Fibroblast of lung (primary cell): ENCODE data around the gene GPX4. TPM values are rescaled to one million over a fixed set of nuclear protein-coding genes. Genes with fewer than 3 reads are reported as not detected.

Experiments used
- DNase-seq, 2 donors: peaks; one replicate each; pipeline versions ENCODE4 v3.0.0 to v3.0.0-alpha.2; 2010; ENCODE audit warnings: low read depth in 2 of 2
- H2AFZ ChIP-seq: 2 replicates; pipeline ENCODE4 v1.5.1; 2012; ENCODE audit warnings: low read length, control low read depth, inconsistent platforms
- H3K27ac ChIP-seq: 2 replicates; pipeline ENCODE4 v1.5.1; 2011; ENCODE audit warnings: low read length, control low read depth; ENCODE audit not compliant: insufficient read depth
- H3K27me3 ChIP-seq: 2 replicates; pipeline ENCODE4 v1.5.1; 2011; ENCODE audit warnings: mild to moderate bottlenecking, low read length; ENCODE audit not compliant: control insufficient read depth, insufficient read depth
- H3K36me3 ChIP-seq: 2 replicates; pipeline ENCODE4 v1.5.1; 2011; ENCODE audit warnings: low read length; ENCODE audit not compliant: control insufficient read depth, insufficient read depth
- H3K4me1 ChIP-seq: 2 replicates; pipeline ENCODE4 v1.5.1; 2011; ENCODE audit warnings: low read length; ENCODE audit not compliant: control insufficient read depth, insufficient read depth; ENCODE audit errors: extremely low read depth
- H3K4me2 ChIP-seq: 2 replicates; pipeline ENCODE4 v1.5.1; 2011; ENCODE audit warnings: low read length, control low read depth; ENCODE audit not compliant: insufficient read depth; ENCODE audit errors: extremely low read depth
- H3K4me3 ChIP-seq, 4 experiments: fragments of 200-600 bp in 1 of 4; sonication (generic) in 1 of 4; replicated peaks in 1 of 4; 2 replicates each; pipeline ENCODE4 v1.5.1; 2011 to 2016; ENCODE audit warnings: low read length in 4 of 4, low read depth in 3 of 4, mild to moderate bottlenecking in 3 of 4, control low read depth in 2 of 4, inconsistent platforms in 1 of 4, mixed read lengths in 1 of 4; ENCODE audit not compliant: insufficient read depth in 1 of 4; ENCODE audit errors: control extremely low read depth in 1 of 4
- H3K79me2 ChIP-seq: 2 replicates; pipeline ENCODE4 v1.5.1; 2012; ENCODE audit warnings: mild to moderate bottlenecking, low read length, inconsistent platforms; ENCODE audit not compliant: control insufficient read depth, insufficient read depth
- H3K9ac ChIP-seq: 2 replicates; pipeline ENCODE4 v1.5.1; 2011; ENCODE audit warnings: mild to moderate bottlenecking, low read length, control low read depth; ENCODE audit not compliant: insufficient read depth
- H3K9me3 ChIP-seq: 2 replicates; pipeline ENCODE4 v1.5.1; 2012; ENCODE audit warnings: low read depth, low read length; ENCODE audit not compliant: control insufficient read depth, insufficient read depth
- H4K20me1 ChIP-seq: 2 replicates; pipeline ENCODE4 v1.5.1; 2011; ENCODE audit warnings: low read length; ENCODE audit not compliant: control insufficient read depth, insufficient read depth; ENCODE audit errors: extremely low read depth
- CTCF ChIP-seq, 2 donors: IDR thresholded peaks in 1 of 2; conservative IDR thresholded peaks in 1 of 2; 1 replicate in 1 of 2; 2 replicates in 1 of 2; pipeline ENCODE4 v1.5.1; 2011 to 2012; ENCODE audit warnings: low read length in 2 of 2, control low read depth in 1 of 2, inconsistent platforms in 1 of 2, low read depth in 1 of 2, mild to moderate bottlenecking in 1 of 2
- EZH2 ChIP-seq: IDR thresholded peaks from 2 replicates; pipeline ENCODE4 v1.5.1; 2012; ENCODE audit warnings: low read length, control low read depth, mild to moderate bottlenecking; ENCODE audit errors: missing control alignments
- polyA plus RNA-seq, 2 donors: library from polyadenylated mRNA; depleted of rRNA in 1 of 2; stranded (reverse) in 1 of 2; unstranded in 1 of 2; fragments of >200 nt; gene quantifications; 2 replicates each; pipeline ENCODE4 v1.2.1, GENCODE V29; 2011 to 2012; ENCODE audit warnings: missing spikeins in 1 of 2
- total RNA-seq: library from RNA; depleted of rRNA; stranded (reverse); fragments of >200 nt; gene quantifications from 2 replicates; pipeline ENCODE4 v1.2.1, GENCODE V29; 2014

Gene GPX4
- total and polyA plus RNA-seq, 2 donors (not counting 1 experiment from before 2014, with no cell fraction given), result 325 to 430 TPM

- Histone ChIP-seq H3K36me3 (no peaks in the 10 kb centered on the region), H2AFZ (no peak overlapping the region), H3K9ac (no peak overlapping the region), H3K9me3 (no peaks in the 10 kb centered on the region), H3K4me3 (no peak overlapping the region), H3K79me2 (no peaks in the 10 kb centered on the region), H3K27me3 (peaks cover 18% of the 10 kb centered on the region), H3K27ac (no peak overlapping the region), H3K4me1 (peaks cover 2% of the 10 kb centered on the region), H4K20me1 (no peaks in the 10 kb centered on the region), H3K4me2 (no peak overlapping the region)
- no peak for DNase-seq
- TF ChIP-seq EZH2 (no peak), CTCF (conservative IDR thresholded peaks at IDR 0.05 in 1 of 2, IDR thresholded peaks at IDR 0.05 in 1 of 2; ENCODE audit: low read depth in 1 of 2, low read length in 2 of 2) (no peak)
These were observed 31.3 kb upstream of the GPX4 start for GRCh38 chr19:1072371-1073015.

GRCh38 chr19:1073063-1073955 lies 30.5 kb upstream of the GPX4 start:
- H3K27ac ChIP-seq, result no peak overlapping the region
- peaks cover 2% of the 10 kb centered on the region for H3K4me1 ChIP-seq
- no peak overlapping the region for H3K9ac ChIP-seq
- no peak for DNase-seq
- TF ChIP-seq EZH2 (no peak), CTCF (conservative IDR thresholded peaks at IDR 0.05 in 1 of 2, IDR thresholded peaks at IDR 0.05 in 1 of 2; ENCODE audit: low read depth in 1 of 2, low read length in 2 of 2) (no peak)
- no peaks in the 10 kb centered on the region for H3K9me3 ChIP-seq
- H2AFZ ChIP-seq, result no peak overlapping the region
- H3K4me2 ChIP-seq, result no peak overlapping the region
- no peaks in the 10 kb centered on the region for H4K20me1 ChIP-seq
- no peaks in the 10 kb centered on the region for H3K79me2 ChIP-seq
- no peak overlapping the region for H3K4me3 ChIP-seq
- H3K27me3 ChIP-seq, result peaks cover 16% of the 10 kb centered on the region
- no peaks in the 10 kb centered on the region for H3K36me3 ChIP-seq

GRCh38 chr19:1073956-1074517 lies 29.8 kb upstream of the GPX4 start:
- DNase-seq, result no peak
- Histone ChIP-seq H3K36me3 (no peaks in the 10 kb centered on the region), H3K9me3 (no peaks in the 10 kb centered on the region), H3K4me1 (peaks cover 2% of the 10 kb centered on the region), H3K4me2 (no peak overlapping the region), H3K27ac (no peak overlapping the region), H3K9ac (no peak overlapping the region), H3K79me2 (no peaks in the 10 kb centered on the region), H3K4me3 (no peak overlapping the region), H4K20me1 (no peaks in the 10 kb centered on the region), H3K27me3 (peaks cover 8% of the 10 kb centered on the region), H2AFZ (no peak overlapping the region)
- TF ChIP-seq EZH2 (no peak), CTCF (conservative IDR thresholded peaks at IDR 0.05 in 1 of 2, IDR thresholded peaks at IDR 0.05 in 1 of 2; ENCODE audit: low read depth in 1 of 2, low read length in 2 of 2) (no peak)
